SK-N-SH treated with all-trans-retinoic acid at 6 μM for 48 hours (cell line): Measurements from ENCODE around the gene NEK7.

Experiments used
- ATAC-seq: fragments of 200-7000 bp; cut with Tn5 transposase; 3 replicates; pipeline ENCODE4 v1.9.1; 2020; ENCODE audit warnings: mild to moderate bottlenecking, moderate library complexity
- CSDC2 ChIP-seq: fragments of 250-450 bp; sonication (Bioruptor Pico); IDR thresholded peaks from 2 replicates; pipeline ENCODE4 v1.5.0; 2020; ENCODE audit warnings: mild to moderate bottlenecking, moderate library complexity
- ESRRG ChIP-seq: fragments of 250-450 bp; sonication (Bioruptor Pico); IDR thresholded peaks from 2 replicates; pipeline ENCODE4 v1.6.1; 2021; ENCODE audit warnings: mild to moderate bottlenecking
- GLIS3 ChIP-seq: fragments of 250-450 bp; sonication (Bioruptor Pico); IDR thresholded peaks from 2 replicates; pipeline ENCODE4 v1.5.0; 2020; ENCODE audit warnings: mild to moderate bottlenecking, moderate library complexity
- ISL1 ChIP-seq: fragments of 250-450 bp; sonication (Bioruptor Pico); IDR thresholded peaks from 2 replicates; pipeline ENCODE4 v2.1.2; 2022; ENCODE audit warnings: mild to moderate bottlenecking, moderate library complexity
- OSR1 ChIP-seq: fragments of 250-450 bp; sonication (Bioruptor Pico); IDR thresholded peaks from 2 replicates; pipeline ENCODE4 v1.8.0; 2022; ENCODE audit warnings: moderate library complexity, mild to moderate bottlenecking, inconsistent platforms
- RARB ChIP-seq: fragments of 250-450 bp; sonication (Bioruptor Pico); IDR thresholded peaks from 2 replicates; pipeline ENCODE4 v1.8.0; 2021; ENCODE audit warnings: mild to moderate bottlenecking, moderate library complexity
- SNAI2 ChIP-seq: fragments of 250-450 bp; sonication (Bioruptor Pico); IDR thresholded peaks from 2 replicates; pipeline ENCODE4 v1.5.0; 2020; ENCODE audit warnings: mild to moderate bottlenecking, moderate library complexity
- ZC3H10 ChIP-seq: fragments of 250-450 bp; sonication (Bioruptor Pico); IDR thresholded peaks from 2 replicates; pipeline ENCODE4 v1.5.1; 2021; ENCODE audit warnings: mild to moderate bottlenecking, moderate library complexity
- ZFP3 ChIP-seq: fragments of 250-450 bp; sonication (Bioruptor Pico); IDR thresholded peaks from 2 replicates; pipeline ENCODE4 v1.5.0; 2020; ENCODE audit warnings: mild to moderate bottlenecking, moderate library complexity
- ZFP30 ChIP-seq: fragments of 450-650 bp; formaldehyde crosslinking; IDR thresholded peaks from 2 replicates; pipeline ENCODE4 v1.5.0; 2022; ENCODE audit warnings: mild to moderate bottlenecking, moderate library complexity
- ZNF565 ChIP-seq: fragments of 450-650 bp; formaldehyde crosslinking; conservative IDR thresholded peaks from 2 replicates; pipeline ENCODE4 v1.5.0; 2020; ENCODE audit warnings: low read depth, mild to moderate bottlenecking, moderate library complexity
- TF ChIP-seq, protein P1 (sequence below): fragments of 250-450 bp; sonication (Bioruptor Pico); IDR thresholded peaks from 2 replicates; pipeline ENCODE4 v1.8.0; 2021; ENCODE audit warnings: low read depth, mild to moderate bottlenecking, moderate library complexity, borderline replicate concordance
- TF ChIP-seq, protein P2 (sequence below): fragments of 250-450 bp; sonication (Bioruptor Pico); IDR thresholded peaks from 2 replicates; pipeline ENCODE4 v1.8.0; 2020; ENCODE audit warnings: mild to moderate bottlenecking, moderate library complexity, borderline replicate concordance
- TF ChIP-seq, protein P3 (sequence below): fragments of 250-450 bp; sonication (Bioruptor Pico); IDR thresholded peaks from 2 replicates; pipeline ENCODE4 v1.5.1; 2020; ENCODE audit warnings: low read depth, mild to moderate bottlenecking, moderate library complexity
- TF ChIP-seq, protein P4 (sequence below): fragments of 250-450 bp; sonication (Bioruptor Pico); IDR thresholded peaks from 2 replicates; pipeline ENCODE4 v1.5.0; 2020; ENCODE audit warnings: mild to moderate bottlenecking, moderate library complexity

NEK7 gene

DNA sequence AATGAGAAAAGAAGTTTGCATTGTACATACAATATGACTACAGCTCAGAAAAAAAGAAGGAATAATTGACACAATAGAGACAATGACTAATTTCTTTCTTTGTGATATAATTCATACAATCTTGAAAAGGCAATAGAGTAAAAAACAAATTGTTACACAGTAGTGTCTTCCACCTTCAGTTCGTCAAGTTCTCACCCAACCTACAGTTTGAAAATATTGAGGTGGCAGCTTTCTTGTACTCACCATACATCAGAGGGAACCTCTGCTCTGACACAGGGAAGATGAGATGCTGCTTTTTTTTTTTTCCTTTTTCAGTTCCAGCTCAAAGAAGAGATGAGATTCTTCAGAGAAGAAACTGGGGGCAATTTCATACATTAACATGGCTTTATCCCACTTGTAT lies 210.5 kb downstream of the NEK7 start:
- ATAC-seq, result no peak
- no peak for TF ChIP-seq CSDC2 (CRISPR knock-in tag)
- no peak for TF ChIP-seq ISL1 (CRISPR knock-in tag)
- TF ChIP-seq OSR1 (CRISPR knock-in tag), result no peak
- TF ChIP-seq, protein P1, sequence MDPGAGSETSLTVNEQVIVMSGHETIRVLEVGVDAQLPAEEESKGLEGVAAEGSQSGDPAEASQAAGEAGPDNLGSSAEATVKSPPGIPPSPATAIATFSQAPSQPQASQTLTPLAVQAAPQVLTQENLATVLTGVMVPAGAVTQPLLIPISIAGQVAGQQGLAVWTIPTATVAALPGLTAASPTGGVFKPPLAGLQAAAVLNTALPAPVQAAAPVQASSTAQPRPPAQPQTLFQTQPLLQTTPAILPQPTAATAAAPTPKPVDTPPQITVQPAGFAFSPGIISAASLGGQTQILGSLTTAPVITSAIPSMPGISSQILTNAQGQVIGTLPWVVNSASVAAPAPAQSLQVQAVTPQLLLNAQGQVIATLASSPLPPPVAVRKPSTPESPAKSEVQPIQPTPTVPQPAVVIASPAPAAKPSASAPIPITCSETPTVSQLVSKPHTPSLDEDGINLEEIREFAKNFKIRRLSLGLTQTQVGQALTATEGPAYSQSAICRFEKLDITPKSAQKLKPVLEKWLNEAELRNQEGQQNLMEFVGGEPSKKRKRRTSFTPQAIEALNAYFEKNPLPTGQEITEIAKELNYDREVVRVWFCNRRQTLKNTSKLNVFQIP (CRISPR knock-in tag), result no peak
- no peak for TF ChIP-seq SNAI2 (CRISPR knock-in tag)
- TF ChIP-seq ZFP30, result no peak
- TF ChIP-seq, protein P2, sequence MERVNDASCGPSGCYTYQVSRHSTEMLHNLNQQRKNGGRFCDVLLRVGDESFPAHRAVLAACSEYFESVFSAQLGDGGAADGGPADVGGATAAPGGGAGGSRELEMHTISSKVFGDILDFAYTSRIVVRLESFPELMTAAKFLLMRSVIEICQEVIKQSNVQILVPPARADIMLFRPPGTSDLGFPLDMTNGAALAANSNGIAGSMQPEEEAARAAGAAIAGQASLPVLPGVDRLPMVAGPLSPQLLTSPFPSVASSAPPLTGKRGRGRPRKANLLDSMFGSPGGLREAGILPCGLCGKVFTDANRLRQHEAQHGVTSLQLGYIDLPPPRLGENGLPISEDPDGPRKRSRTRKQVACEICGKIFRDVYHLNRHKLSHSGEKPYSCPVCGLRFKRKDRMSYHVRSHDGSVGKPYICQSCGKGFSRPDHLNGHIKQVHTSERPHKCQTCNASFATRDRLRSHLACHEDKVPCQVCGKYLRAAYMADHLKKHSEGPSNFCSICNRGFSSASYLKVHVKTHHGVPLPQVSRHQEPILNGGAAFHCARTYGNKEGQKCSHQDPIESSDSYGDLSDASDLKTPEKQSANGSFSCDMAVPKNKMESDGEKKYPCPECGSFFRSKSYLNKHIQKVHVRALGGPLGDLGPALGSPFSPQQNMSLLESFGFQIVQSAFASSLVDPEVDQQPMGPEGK, result no peak
- no peak for TF ChIP-seq ESRRG
- TF ChIP-seq, protein P3, sequence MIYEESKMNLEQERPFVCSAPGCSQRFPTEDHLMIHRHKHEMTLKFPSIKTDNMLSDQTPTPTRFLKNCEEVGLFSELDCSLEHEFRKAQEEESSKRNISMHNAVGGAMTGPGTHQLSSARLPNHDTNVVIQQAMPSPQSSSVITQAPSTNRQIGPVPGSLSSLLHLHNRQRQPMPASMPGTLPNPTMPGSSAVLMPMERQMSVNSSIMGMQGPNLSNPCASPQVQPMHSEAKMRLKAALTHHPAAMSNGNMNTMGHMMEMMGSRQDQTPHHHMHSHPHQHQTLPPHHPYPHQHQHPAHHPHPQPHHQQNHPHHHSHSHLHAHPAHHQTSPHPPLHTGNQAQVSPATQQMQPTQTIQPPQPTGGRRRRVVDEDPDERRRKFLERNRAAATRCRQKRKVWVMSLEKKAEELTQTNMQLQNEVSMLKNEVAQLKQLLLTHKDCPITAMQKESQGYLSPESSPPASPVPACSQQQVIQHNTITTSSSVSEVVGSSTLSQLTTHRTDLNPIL, result no peak
- TF ChIP-seq GLIS3 (CRISPR knock-in tag), result no peak

DNA sequence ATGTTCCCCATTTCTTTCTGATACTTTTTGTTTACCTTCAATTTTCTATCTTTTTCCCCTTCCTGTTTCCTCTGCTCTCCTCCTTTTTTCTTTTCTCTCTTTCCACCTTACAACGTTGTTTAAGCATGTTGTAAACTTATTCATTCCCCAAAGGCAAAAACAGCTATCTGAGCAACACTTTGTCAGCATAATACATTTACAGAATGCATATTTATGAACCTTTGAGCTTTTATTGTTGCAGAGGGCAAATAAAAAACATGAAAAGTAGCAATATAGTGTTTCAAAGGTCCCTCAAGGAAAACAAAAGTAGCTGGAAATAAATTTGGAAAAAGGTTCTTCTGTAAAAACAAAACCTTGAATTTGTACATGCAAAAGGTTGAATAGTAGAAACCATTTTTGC lies 214.2 kb downstream of the NEK7 start:
- TF ChIP-seq, protein P3, result no peak
- TF ChIP-seq GLIS3 (CRISPR knock-in tag), result no peak
- no peak for TF ChIP-seq ZC3H10
- no peak for TF ChIP-seq RARB (CRISPR knock-in tag)
- TF ChIP-seq ZFP30, result no peak
- no peak for TF ChIP-seq ZFP3 (CRISPR knock-in tag)
- TF ChIP-seq, protein P4, sequence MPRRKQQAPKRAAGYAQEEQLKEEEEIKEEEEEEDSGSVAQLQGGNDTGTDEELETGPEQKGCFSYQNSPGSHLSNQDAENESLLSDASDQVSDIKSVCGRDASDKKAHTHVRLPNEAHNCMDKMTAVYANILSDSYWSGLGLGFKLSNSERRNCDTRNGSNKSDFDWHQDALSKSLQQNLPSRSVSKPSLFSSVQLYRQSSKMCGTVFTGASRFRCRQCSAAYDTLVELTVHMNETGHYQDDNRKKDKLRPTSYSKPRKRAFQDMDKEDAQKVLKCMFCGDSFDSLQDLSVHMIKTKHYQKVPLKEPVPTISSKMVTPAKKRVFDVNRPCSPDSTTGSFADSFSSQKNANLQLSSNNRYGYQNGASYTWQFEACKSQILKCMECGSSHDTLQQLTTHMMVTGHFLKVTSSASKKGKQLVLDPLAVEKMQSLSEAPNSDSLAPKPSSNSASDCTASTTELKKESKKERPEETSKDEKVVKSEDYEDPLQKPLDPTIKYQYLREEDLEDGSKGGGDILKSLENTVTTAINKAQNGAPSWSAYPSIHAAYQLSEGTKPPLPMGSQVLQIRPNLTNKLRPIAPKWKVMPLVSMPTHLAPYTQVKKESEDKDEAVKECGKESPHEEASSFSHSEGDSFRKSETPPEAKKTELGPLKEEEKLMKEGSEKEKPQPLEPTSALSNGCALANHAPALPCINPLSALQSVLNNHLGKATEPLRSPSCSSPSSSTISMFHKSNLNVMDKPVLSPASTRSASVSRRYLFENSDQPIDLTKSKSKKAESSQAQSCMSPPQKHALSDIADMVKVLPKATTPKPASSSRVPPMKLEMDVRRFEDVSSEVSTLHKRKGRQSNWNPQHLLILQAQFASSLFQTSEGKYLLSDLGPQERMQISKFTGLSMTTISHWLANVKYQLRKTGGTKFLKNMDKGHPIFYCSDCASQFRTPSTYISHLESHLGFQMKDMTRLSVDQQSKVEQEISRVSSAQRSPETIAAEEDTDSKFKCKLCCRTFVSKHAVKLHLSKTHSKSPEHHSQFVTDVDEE (CRISPR knock-in tag), result no peak
- no peak for TF ChIP-seq ZNF565
- no peak for ATAC-seq
